Measurements from ENCODE around the gene CEP112. TPM values are rescaled to one million over a fixed set of nuclear protein-coding genes. Genes with fewer than 3 reads are reported as not detected.

CEP112 gene
- total and polyA plus RNA-seq, 2 of the 4 experiments (the other 2 are of a cell fraction) = 2.5 to 5.6 TPM

- no TSS peak for BruUV-seq (replicated peaks)
- no peak overlapping the region for H2AFZ ChIP-seq (replicated peaks; ENCODE audit: low read length, poor library complexity)
- H3K14ac ChIP-seq (replicated peaks; ENCODE audit: low read depth, low read length) = no peak overlapping the region
- H3K9ac ChIP-seq (ENCODE audit: low read depth, low read length) = no peak overlapping the region
- no peak overlapping the region for H2BK20ac ChIP-seq (ENCODE audit: low read depth, low read length)
- no peak for TF ChIP-seq MXI1 (IDR thresholded peaks at IDR 0.05; ENCODE audit: borderline replicate concordance, low read depth, low read length)
- TF ChIP-seq NFE2L2 (IDR thresholded peaks at IDR 0.05; ENCODE audit: low read depth, low read length) = no peak
- no peak for TF ChIP-seq RFX5 (IDR thresholded peaks at IDR 0.05; ENCODE audit: low read depth, low read length)
- TF ChIP-seq MAFK (IDR thresholded peaks at IDR 0.05; ENCODE audit: low read depth, low read length) = no peak
- TF ChIP-seq, protein P1, sequence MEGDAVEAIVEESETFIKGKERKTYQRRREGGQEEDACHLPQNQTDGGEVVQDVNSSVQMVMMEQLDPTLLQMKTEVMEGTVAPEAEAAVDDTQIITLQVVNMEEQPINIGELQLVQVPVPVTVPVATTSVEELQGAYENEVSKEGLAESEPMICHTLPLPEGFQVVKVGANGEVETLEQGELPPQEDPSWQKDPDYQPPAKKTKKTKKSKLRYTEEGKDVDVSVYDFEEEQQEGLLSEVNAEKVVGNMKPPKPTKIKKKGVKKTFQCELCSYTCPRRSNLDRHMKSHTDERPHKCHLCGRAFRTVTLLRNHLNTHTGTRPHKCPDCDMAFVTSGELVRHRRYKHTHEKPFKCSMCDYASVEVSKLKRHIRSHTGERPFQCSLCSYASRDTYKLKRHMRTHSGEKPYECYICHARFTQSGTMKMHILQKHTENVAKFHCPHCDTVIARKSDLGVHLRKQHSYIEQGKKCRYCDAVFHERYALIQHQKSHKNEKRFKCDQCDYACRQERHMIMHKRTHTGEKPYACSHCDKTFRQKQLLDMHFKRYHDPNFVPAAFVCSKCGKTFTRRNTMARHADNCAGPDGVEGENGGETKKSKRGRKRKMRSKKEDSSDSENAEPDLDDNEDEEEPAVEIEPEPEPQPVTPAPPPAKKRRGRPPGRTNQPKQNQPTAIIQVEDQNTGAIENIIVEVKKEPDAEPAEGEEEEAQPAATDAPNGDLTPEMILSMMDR (conservative IDR thresholded peaks at IDR 0.05; ENCODE audit: low read depth, low read length) = no peak
- no peak for TF ChIP-seq ELK1 (IDR thresholded peaks at IDR 0.05; ENCODE audit: borderline replicate concordance, low read depth, low read length)
- TF ChIP-seq RCOR1 (IDR thresholded peaks at IDR 0.05; ENCODE audit: insufficient replicate concordance, low read length) = no peak
- no peak overlapping the region for H4K91ac ChIP-seq (ENCODE audit: insufficient read depth, low read depth, low read length)
- H2AK5ac ChIP-seq (ENCODE audit: low read depth, low read length) = no peak overlapping the region
- no peaks in the 10 kb centered on the region for H3K79me1 ChIP-seq (ENCODE audit: low read depth in 1 of 2, low read length in 2 of 2)
- H4K8ac ChIP-seq (ENCODE audit: low read depth in 2 of 2, low read length in 2 of 2) = no peak overlapping the region
- H3K9me1 ChIP-seq (ENCODE audit: insufficient read depth, low read length) = no peaks in the 10 kb centered on the region
- intact Hi-C loops (cut with micrococcal nuclease) (no loop called here), in situ Hi-C loops (cut with MboI; ENCODE audit: low sequenced_read_pairs) (no loop called here), dilution Hi-C loops (cut with HindIII; ENCODE audit: low sequenced_read_pairs, unreplicated experiment) (no loop called here)
- ATAC-seq (ENCODE audit: low read depth) = no peak
- H3K27ac ChIP-seq (ENCODE audit: insufficient read depth, low read length) = no peak overlapping the region
- H3K4me2 ChIP-seq (ENCODE audit: low read depth, low read length) = no peak overlapping the region
- H3K4me1 ChIP-seq (ENCODE audit: control insufficient read depth, insufficient read depth, low read length) = no peaks in the 10 kb centered on the region
- no peak overlapping the region for H3K23ac ChIP-seq (ENCODE audit: low read depth, low read length)
- ChIA-PET CTCF (no interaction called here), POLR2A (ENCODE audit: unreplicated experiment) (no interaction called here)
- no peak overlapping the region for H2BK15ac ChIP-seq (ENCODE audit: low read depth, low read length)
- DNase-seq = no peak
- WGBS, 2 experiments (ENCODE audit: extremely low coverage in 2 of 2, insufficient read length in 1 of 2) = 100% methylated on average over 1 of the region's 1 CpG; no CpG with 5 or more reads in 1 of the 2 experiments
- no peaks in the 10 kb centered on the region for H3K27me3 ChIP-seq (ENCODE audit: control insufficient read depth, insufficient read depth, low read length)
- H3K56ac ChIP-seq (ENCODE audit: extremely low read depth, insufficient read depth, low read length) = no peak overlapping the region
- no peak overlapping the region for H3K4ac ChIP-seq (ENCODE audit: low read depth, low read length)
- H3K4me3 ChIP-seq (ENCODE audit: insufficient read depth, low read depth, low read length) = no peak overlapping the region
- H3K18ac ChIP-seq (ENCODE audit: low read depth, low read length) = no peak overlapping the region
- no peaks in the 10 kb centered on the region for H3K36me3 ChIP-seq (ENCODE audit: control insufficient read depth, insufficient read depth, low read length)
- no peak overlapping the region for H2AK9ac ChIP-seq (replicated peaks; ENCODE audit: low read depth, low read length, poor library complexity)
- H2BK5ac ChIP-seq (ENCODE audit: low read depth, low read length, poor library complexity, severe bottlenecking) = no peak overlapping the region
- no peaks in the 10 kb centered on the region for H4K20me1 ChIP-seq (ENCODE audit: insufficient read depth, low read length)
- H2BK120ac ChIP-seq (ENCODE audit: low read depth, low read length) = no peak overlapping the region
- H4K5ac ChIP-seq (ENCODE audit: low read depth, low read length) = no peak overlapping the region
- H3K9me3 ChIP-seq (ENCODE audit: control insufficient read depth, insufficient read depth, low read length) = no peaks in the 10 kb centered on the region
Observed at GRCh38 chr17:66002063-66002585, 189.8 kb downstream of the CEP112 start.

Measured in IMR-90 (cell line).